ENCODE data around the gene CDT1. TPM values are rescaled to one million over a fixed set of nuclear protein-coding genes. Genes with fewer than 3 reads are reported as not detected.

CDT1 gene
- total and polyA plus RNA-seq, 2 donors from 2014 or later, result 0.56 to 1.5 TPM

- Histone ChIP-seq H3K27ac (ENCODE audit: low read depth in 2 of 2, low read length in 2 of 2) (no peak overlapping the region), H3K9ac (ENCODE audit: low read length in 3 of 3) (no peak overlapping the region), H3K36me3 (ENCODE audit: control insufficient read depth in 2 of 3, insufficient read depth in 3 of 3, low read length in 3 of 3) (peaks cover 0 to 2% (median 0%) of the 10 kb centered on the region in 3 donors), H3K27me3 (ENCODE audit: control insufficient read depth, insufficient read depth, low read length) (no peaks in the 10 kb centered on the region), H3K9me3 (ENCODE audit: control insufficient read depth in 2 of 3, insufficient read depth in 1 of 3, low read length in 3 of 3) (no peaks in the 10 kb centered on the region), H3K4me1 (ENCODE audit: control insufficient read depth in 2 of 3, insufficient read depth in 2 of 3, low read depth in 1 of 3, low read length in 3 of 3) (no peaks in the 10 kb centered on the region), H3K4me3 (ENCODE audit: low read length in 3 of 3) (no peak overlapping the region)
- TF ChIP-seq, protein P1, sequence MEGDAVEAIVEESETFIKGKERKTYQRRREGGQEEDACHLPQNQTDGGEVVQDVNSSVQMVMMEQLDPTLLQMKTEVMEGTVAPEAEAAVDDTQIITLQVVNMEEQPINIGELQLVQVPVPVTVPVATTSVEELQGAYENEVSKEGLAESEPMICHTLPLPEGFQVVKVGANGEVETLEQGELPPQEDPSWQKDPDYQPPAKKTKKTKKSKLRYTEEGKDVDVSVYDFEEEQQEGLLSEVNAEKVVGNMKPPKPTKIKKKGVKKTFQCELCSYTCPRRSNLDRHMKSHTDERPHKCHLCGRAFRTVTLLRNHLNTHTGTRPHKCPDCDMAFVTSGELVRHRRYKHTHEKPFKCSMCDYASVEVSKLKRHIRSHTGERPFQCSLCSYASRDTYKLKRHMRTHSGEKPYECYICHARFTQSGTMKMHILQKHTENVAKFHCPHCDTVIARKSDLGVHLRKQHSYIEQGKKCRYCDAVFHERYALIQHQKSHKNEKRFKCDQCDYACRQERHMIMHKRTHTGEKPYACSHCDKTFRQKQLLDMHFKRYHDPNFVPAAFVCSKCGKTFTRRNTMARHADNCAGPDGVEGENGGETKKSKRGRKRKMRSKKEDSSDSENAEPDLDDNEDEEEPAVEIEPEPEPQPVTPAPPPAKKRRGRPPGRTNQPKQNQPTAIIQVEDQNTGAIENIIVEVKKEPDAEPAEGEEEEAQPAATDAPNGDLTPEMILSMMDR (IDR thresholded peaks at IDR 0.05; ENCODE audit: borderline replicate concordance, extremely low read depth, insufficient read depth), result no peak
- intact Hi-C loops (cut with DNase I), result no loop called here
- DNase-seq, result no peak
- FAIRE-seq, result no peak
Observed at GRCh38 chr16:88824256-88825077, 20.9 kb downstream of the CDT1 start.

DNA sequence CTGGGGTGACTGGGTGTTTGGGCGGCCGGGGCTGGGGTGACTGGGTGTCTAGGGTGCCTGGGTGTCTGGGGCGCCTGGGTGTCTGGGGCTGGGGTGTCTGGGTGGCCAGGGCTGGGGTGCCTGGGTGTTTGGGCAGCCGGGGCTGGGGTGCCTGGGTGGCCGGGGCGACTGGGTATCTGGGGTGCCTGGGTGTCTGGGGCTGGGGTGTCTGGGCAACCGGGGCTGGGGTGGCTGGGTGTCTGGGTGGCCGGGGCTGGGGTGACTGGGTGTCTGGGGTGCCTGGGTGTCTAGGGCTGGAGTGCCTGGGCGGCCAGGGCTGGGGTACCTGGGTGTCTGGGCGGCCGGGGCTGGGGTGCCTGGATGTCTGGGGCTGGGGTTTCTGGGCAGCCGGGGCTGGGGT lies 21.6 kb downstream of the CDT1 start:
- H3K4me3 ChIP-seq (ENCODE audit: low read length in 3 of 3), result no peak overlapping the region
- H3K4me1 ChIP-seq (ENCODE audit: control insufficient read depth in 2 of 3, insufficient read depth in 2 of 3, low read depth in 1 of 3, low read length in 3 of 3), result no peaks in the 10 kb centered on the region
- TF ChIP-seq, protein P1 (IDR thresholded peaks at IDR 0.05; ENCODE audit: borderline replicate concordance, extremely low read depth, insufficient read depth), result no peak
- H3K36me3 ChIP-seq (ENCODE audit: control insufficient read depth in 2 of 3, insufficient read depth in 3 of 3, low read length in 3 of 3), result peaks cover 0 to 2% (median 0%) of the 10 kb centered on the region in 3 donors
- no peaks in the 10 kb centered on the region for H3K27me3 ChIP-seq (ENCODE audit: control insufficient read depth, insufficient read depth, low read length)
- FAIRE-seq (no peak), DNase-seq (no peak)
- intact Hi-C loops (cut with DNase I), result no loop called here
- H3K27ac ChIP-seq (ENCODE audit: low read depth in 2 of 2, low read length in 2 of 2), result no peak overlapping the region
- H3K9ac ChIP-seq (ENCODE audit: low read length in 3 of 3), result no peak overlapping the region
- H3K9me3 ChIP-seq (ENCODE audit: control insufficient read depth in 2 of 3, insufficient read depth in 1 of 3, low read length in 3 of 3), result no peaks in the 10 kb centered on the region

DNA sequence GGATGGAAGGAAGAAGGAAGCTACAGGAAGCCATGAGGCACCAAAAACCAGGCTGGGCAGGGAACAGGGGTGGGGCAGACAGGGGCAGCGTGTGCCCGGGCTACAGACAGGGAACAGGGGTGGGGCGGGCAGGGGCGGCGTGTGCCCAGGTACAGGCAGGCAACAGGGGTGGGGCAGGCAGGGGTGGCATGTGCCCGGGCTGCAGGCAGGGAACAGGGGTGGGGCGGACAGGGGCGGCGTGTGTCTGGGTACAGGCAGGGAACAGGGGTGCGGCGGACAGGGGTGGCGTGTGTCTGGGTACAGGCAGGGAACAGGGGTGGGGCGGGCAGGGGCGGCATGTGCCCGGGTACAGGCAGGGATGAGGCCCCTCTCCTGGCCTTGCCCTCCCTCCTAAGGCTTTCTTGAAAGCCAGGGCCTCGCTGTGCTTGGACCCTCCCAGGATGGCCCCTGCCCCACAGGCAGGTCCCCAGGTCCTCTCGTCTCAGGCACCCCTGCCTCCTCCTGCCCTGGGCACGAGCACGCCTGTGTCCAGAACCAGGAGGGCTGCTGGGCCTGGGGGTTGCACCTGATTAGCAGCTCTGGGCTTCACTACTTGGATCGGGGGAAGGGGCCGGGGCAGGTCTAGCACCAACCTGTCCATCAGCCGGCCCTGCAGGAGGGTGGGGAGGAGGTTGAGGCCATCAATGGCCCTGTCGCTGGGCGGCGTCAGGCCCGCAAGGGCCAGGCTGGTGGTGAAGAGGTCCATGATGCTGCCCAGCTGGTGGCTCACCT lies 22.7 kb downstream of the CDT1 start:
- no peak overlapping the region for H3K27ac ChIP-seq (ENCODE audit: low read depth in 2 of 2, low read length in 2 of 2)
- H3K36me3 ChIP-seq (ENCODE audit: control insufficient read depth in 2 of 3, insufficient read depth in 3 of 3, low read length in 3 of 3), result peaks cover 0 to 2% (median 0%) of the 10 kb centered on the region in 3 donors
- TF ChIP-seq, protein P1 (IDR thresholded peaks at IDR 0.05; ENCODE audit: borderline replicate concordance, extremely low read depth, insufficient read depth), result no peak
- intact Hi-C loops (cut with DNase I), result no loop called here
- DNase-seq, result no peak
- H3K27me3 ChIP-seq (ENCODE audit: control insufficient read depth, insufficient read depth, low read length), result no peaks in the 10 kb centered on the region
- H3K4me1 ChIP-seq (ENCODE audit: control insufficient read depth in 2 of 3, insufficient read depth in 2 of 3, low read depth in 1 of 3, low read length in 3 of 3), result no peaks in the 10 kb centered on the region
- no peak overlapping the region for H3K9ac ChIP-seq (ENCODE audit: low read length in 3 of 3)
- no peaks in the 10 kb centered on the region for H3K9me3 ChIP-seq (ENCODE audit: control insufficient read depth in 2 of 3, insufficient read depth in 1 of 3, low read length in 3 of 3)
- FAIRE-seq, result no peak
- H3K4me3 ChIP-seq (ENCODE audit: low read length in 3 of 3), result no peak overlapping the region
